Testis (tissue), 3 donors: ENCODE data around the gene DPH2. TPM values are rescaled to one million over a fixed set of nuclear protein-coding genes. Genes with fewer than 3 reads are reported as not detected.
A peak's percentile ranks its signal among the peaks of the same experiment; 100 is the strongest.

ENCODE experiments used
- DNase-seq: peaks from one replicate; pipeline ENCODE4 v3.0.0-alpha.2; 2019
- H3K27ac ChIP-seq, 2 donors: fragments of 200-600 bp; sonication (generic); one replicate each; pipeline ENCODE4 v1.5.1; 2019
- H3K27me3 ChIP-seq: fragments of 200-600 bp; sonication (generic); one replicate; pipeline ENCODE4 v1.5.1; 2019
- H3K36me3 ChIP-seq: fragments of 200-600 bp; sonication (generic); one replicate; pipeline ENCODE4 v1.5.1; 2017; ENCODE audit warnings: low read depth; ENCODE audit errors: missing control alignments
- H3K4me1 ChIP-seq: fragments of 200-600 bp; sonication (generic); one replicate; pipeline ENCODE4 v1.5.1; 2019
- H3K4me3 ChIP-seq, 2 donors: fragments of 200-600 bp; sonication (generic); one replicate each; pipeline ENCODE4 v1.5.1; 2017 to 2019
- H3K9me3 ChIP-seq: fragments of 200-600 bp; sonication (generic); one replicate; pipeline ENCODE4 v1.5.1; 2017
- POLR2A ChIP-seq: fragments of 450-650 bp; IDR thresholded peaks from one replicate; pipeline ENCODE4 v1.6.1; 2017; ENCODE audit warnings: antibody characterized with exemption, mild to moderate bottlenecking, moderate library complexity
- WGBS, 2 donors: methylation state at CpG; one replicate each; pipeline ENCODE4 v1.1.5; 2018; 5-methylcytosine and 5-hydroxymethylcytosine counted together
- intact Hi-C: fragments of 100-400 bp; cut with DNase I; formaldehyde crosslinking; loops from one replicate; pipeline ENCODE4 v1.15.1; 2023; ENCODE audit warnings: low total_unique reads
- polyA plus RNA-seq: library from polyadenylated mRNA; stranded (reverse); fragments of 350-450 nt; fragmentation: Illumina TruSeq; extraction: RNeasy Lipid Tissue Mini Kit (QIAGEN cat#74804); gene quantifications from one replicate; pipeline ENCODE4 v1.2.3, GENCODE V29; 2014; ENCODE audit warnings: low read depth, low replicate concordance; ENCODE audit not compliant: insufficient read depth
- total RNA-seq, 2 donors: library from RNA; depleted of rRNA; stranded (reverse); fragments of >200 nt; gene quantifications; one replicate each; pipeline ENCODE4 v1.2.3, GENCODE V29; 2016
- TF ChIP-seq, protein P1 (sequence below), 3 experiments: fragments of 450-650 bp in 2 of 3; fragments of 200-600 bp in 1 of 3; sonication (generic) in 1 of 3; IDR thresholded peaks; one replicate each; pipeline ENCODE4 v1.5.1; 2016 to 2019; ENCODE audit warnings: antibody characterized with exemption in 3 of 3, mild to moderate bottlenecking in 2 of 3, moderate library complexity in 1 of 3

Gene DPH2
- total and polyA plus RNA-seq, 3 donors from 2014 or later, result 27.6 to 44.7 (median 39.4) TPM

DNA sequence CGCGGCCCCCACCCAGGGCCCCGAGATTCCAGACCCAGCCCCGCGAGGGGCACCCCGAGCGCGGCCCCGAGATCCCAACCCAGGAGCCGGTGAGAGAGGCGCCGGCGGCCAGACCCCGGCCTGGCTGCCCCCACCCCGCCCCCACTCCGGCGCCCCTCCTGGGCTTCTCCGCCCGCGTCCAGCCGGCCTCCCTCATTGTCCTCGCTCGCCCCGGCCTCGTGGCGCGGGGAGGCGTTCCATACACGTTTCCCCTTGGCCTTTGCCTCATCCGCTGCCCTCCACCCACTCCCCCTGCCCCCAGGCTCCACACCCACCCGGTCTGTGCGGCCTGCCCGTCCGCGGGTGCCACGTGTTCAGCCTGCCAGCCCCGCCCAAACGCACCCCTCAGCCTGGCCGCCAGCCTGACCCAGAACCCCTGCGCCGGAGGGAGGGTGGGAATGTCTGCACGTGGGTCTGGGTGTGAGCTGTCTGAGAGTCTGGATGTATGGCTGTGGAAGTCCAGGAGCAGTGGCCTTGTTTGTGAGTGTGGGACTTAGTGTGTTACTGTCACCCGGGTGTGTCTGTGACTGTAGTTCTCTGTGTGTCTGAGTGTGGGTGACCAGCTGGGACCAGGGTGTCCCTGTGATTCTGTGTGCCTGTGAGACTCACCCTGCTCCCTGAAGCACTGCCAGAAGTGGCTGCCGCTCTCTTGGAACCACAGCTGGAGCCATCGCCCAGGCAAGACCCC lies 9.9 kb downstream of the DPH2 start:
- H3K36me3 ChIP-seq, result no peaks in the 10 kb centered on the region
- intact Hi-C loops, result no loop called here
- 3% methylated on average over 35 of the region's 45 CpGs; no CpG with 5 or more reads in 1 of the 2 donors for WGBS, 2 donors
- peak; percentile 50 for DNase-seq
- H3K27me3 ChIP-seq, result no peaks in the 10 kb centered on the region
- peak overlapping the region; percentile 58 to 67 for H3K4me3 ChIP-seq
- no peaks in the 10 kb centered on the region for H3K9me3 ChIP-seq
- peaks cover 27% of the 10 kb centered on the region for H3K4me1 ChIP-seq
- TF ChIP-seq, protein P1, sequence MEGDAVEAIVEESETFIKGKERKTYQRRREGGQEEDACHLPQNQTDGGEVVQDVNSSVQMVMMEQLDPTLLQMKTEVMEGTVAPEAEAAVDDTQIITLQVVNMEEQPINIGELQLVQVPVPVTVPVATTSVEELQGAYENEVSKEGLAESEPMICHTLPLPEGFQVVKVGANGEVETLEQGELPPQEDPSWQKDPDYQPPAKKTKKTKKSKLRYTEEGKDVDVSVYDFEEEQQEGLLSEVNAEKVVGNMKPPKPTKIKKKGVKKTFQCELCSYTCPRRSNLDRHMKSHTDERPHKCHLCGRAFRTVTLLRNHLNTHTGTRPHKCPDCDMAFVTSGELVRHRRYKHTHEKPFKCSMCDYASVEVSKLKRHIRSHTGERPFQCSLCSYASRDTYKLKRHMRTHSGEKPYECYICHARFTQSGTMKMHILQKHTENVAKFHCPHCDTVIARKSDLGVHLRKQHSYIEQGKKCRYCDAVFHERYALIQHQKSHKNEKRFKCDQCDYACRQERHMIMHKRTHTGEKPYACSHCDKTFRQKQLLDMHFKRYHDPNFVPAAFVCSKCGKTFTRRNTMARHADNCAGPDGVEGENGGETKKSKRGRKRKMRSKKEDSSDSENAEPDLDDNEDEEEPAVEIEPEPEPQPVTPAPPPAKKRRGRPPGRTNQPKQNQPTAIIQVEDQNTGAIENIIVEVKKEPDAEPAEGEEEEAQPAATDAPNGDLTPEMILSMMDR (IDR thresholded peaks at IDR 0.05), result no peak
- TF ChIP-seq POLR2A, result no peak
- H3K27ac ChIP-seq, result peak overlapping the region; percentile 55 to 56

DNA sequence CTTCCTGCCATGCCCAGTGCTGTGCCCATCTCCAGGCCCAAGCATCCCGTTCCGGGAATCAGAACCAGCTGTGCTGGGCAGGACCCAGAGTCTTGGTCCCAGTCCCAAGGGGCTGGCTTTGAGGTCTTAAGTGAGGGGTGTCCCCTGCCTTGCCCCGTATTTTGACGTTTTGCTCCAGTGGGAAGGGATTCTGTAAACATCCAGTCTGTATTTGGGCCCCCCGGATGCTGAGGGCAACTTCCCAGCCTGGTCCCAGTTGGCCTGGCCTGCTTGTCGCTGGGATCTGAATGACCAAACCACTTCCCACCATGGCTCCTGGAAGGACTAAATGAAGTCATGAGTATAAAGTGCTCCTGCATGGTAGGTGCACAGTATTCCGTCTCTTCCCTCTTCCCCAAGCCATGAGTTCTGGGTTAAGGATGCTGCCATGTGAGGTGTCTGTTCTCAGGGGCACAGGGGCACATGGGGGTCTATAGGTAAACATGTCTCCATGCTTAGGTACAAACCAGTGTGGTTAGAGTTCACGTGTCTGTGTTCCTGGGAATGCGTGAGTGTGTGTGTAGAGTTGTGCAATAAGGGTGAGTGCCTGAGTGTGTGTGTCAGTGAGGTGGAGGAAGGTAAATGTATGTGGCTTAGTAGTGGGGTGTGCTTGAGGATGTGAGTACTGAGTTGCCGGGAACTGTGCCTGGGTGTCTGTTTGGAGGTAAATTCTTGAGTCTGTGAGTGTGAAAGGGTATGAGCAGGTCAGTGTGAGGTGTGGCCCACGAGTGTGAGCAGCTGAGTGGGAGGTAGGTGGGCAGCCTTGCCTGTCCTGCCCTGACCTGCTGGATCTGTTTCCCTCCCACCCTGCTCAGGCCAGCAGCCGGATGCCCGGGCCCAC lies 10.7 kb downstream of the DPH2 start:
- peak overlapping the region in 1 of 2 donors; percentile 67 for H3K4me3 ChIP-seq
- 55 to 61% methylated on average over 11 to 13 of the region's 13 CpGs for WGBS, 2 donors
- no peaks in the 10 kb centered on the region for H3K27me3 ChIP-seq
- no peaks in the 10 kb centered on the region for H3K36me3 ChIP-seq
- peaks cover 27% of the 10 kb centered on the region for H3K4me1 ChIP-seq
- TF ChIP-seq POLR2A, result no peak
- TF ChIP-seq, protein P1 (IDR thresholded peaks at IDR 0.05), result no peak
- no peaks in the 10 kb centered on the region for H3K9me3 ChIP-seq
- no peak for DNase-seq
- no peak overlapping the region for H3K27ac ChIP-seq
- intact Hi-C loops, result no loop called here

DNA sequence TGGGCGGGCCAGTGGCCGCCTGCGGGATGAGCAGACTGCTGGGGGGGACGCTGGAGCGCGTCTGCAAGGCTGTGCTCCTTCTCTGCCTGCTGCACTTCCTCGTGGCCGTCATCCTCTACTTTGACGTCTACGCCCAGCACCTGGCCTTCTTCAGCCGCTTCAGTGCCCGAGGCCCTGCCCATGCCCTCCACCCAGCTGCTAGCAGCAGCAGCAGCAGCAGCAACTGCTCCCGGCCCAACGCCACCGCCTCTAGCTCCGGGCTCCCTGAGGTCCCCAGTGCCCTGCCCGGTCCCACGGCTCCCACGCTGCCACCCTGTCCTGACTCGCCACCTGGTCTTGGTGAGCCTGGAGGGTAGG lies 11.3 kb downstream of the DPH2 start:
- Histone ChIP-seq H3K27ac (no peak overlapping the region), H3K9me3 (no peaks in the 10 kb centered on the region), H3K36me3 (no peaks in the 10 kb centered on the region), H3K4me3 (no peak overlapping the region), H3K27me3 (no peaks in the 10 kb centered on the region), H3K4me1 (peaks cover 21% of the 10 kb centered on the region)
- DNase-seq, result no peak
- WGBS, 2 donors, result 93 to 94% methylated on average over 15 to 20 of the region's 20 CpGs
- TF ChIP-seq, protein P1 (IDR thresholded peaks at IDR 0.05), result no peak
- no peak for TF ChIP-seq POLR2A
- intact Hi-C loops, result no loop called here

DNA sequence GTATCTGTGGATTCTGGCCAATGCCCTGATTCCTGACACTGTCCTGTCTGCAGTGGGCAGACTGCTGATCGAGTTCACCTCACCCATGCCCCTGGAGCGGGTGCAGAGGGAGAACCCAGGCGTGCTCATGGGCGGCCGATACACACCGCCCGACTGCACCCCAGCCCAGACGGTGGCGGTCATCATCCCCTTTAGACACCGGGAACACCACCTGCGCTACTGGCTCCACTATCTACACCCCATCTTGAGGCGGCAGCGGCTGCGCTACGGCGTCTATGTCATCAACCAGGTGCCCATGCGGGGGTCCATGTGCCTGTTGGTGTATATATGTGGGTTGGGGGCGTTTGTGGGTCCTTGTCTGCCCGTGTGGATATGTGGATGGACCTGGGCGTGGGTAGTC lies 11.8 kb downstream of the DPH2 start:
- TF ChIP-seq POLR2A, result no peak
- TF ChIP-seq, protein P1 (IDR thresholded peaks at IDR 0.05), result no peak
- Histone ChIP-seq H3K4me1 (peaks cover 19% of the 10 kb centered on the region), H3K36me3 (no peaks in the 10 kb centered on the region), H3K4me3 (no peak overlapping the region), H3K27me3 (no peaks in the 10 kb centered on the region), H3K9me3 (no peaks in the 10 kb centered on the region), H3K27ac (no peak overlapping the region)
- DNase-seq, result no peak
- 96 to 97% methylated on average over 15 to 20 of the region's 20 CpGs for WGBS, 2 donors
- intact Hi-C loops, result no loop called here
